ENCODE results near the gene ACVRL1. TPM values are rescaled to one million over a fixed set of nuclear protein-coding genes. Genes with fewer than 3 reads are reported as not detected.
A peak's percentile ranks its signal among the peaks of the same experiment; 100 is the strongest.

The ACVRL1 gene
- total and polyA plus RNA-seq, 5 donors = 18.7 to 38.8 (median 28.4) TPM

- no peaks in the 10 kb centered on the region for H3K9me3 ChIP-seq (ENCODE audit: control insufficient read depth, low read length)
- DNase-seq (no peak), ATAC-seq (no peak)
- H3K4me3 ChIP-seq (ENCODE audit: low read length) = peak overlapping the region; percentile 22
- peaks cover 15% of the 10 kb centered on the region for H3K4me1 ChIP-seq (ENCODE audit: control insufficient read depth, insufficient read depth, low read length)
- 41% methylated on average over 7 of the region's 7 CpGs for WGBS
- intact Hi-C loops (cut with DNase I) = no loop called here
- H3K27me3 ChIP-seq (ENCODE audit: control insufficient read depth, insufficient read depth) = no peaks in the 10 kb centered on the region
- no peak overlapping the region for H3K27ac ChIP-seq (ENCODE audit: low read length)
These were observed 47.5 kb downstream of the ACVRL1 start for GRCh38 chr12:51954561-51955361.

DNA sequence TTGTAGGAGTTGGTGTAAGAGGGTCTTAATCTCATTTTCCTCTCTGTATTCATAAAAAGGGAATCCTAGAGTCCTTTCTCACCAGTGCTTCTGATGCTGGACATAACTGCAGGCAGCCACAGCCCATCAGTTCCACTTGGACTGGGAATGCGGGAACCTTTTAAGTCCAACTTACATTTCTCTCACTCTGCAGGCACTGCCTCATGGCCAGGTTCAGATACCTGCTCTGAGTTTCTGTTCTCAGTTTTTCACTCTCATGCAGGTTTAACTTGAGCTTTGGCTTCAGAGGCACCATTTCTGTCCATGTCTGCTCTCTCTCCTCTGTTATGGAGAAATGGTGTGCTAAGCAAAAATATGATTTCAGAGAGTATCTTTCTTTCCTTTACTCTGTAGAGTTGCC is 48.4 kb downstream of the ACVRL1 start:
- H3K4me1 ChIP-seq (ENCODE audit: control insufficient read depth, insufficient read depth, low read length) = peaks cover 15% of the 10 kb centered on the region
- H3K27me3 ChIP-seq (ENCODE audit: control insufficient read depth, insufficient read depth) = no peaks in the 10 kb centered on the region

GRCh38 chr12:51958542-51958941 is 51.2 kb downstream of the ACVRL1 start:
- 97% methylated on average over 13 of the region's 13 CpGs for WGBS
- no peak for ATAC-seq
- peaks cover 13% of the 10 kb centered on the region for H3K4me1 ChIP-seq (ENCODE audit: control insufficient read depth, insufficient read depth, low read length)
- no peak for DNase-seq
- intact Hi-C loops (cut with DNase I) = no loop called here
- H3K9me3 ChIP-seq (ENCODE audit: control insufficient read depth, low read length) = no peaks in the 10 kb centered on the region
- H3K4me3 ChIP-seq (ENCODE audit: low read length) = no peak overlapping the region
- H3K27me3 ChIP-seq (ENCODE audit: control insufficient read depth, insufficient read depth) = no peaks in the 10 kb centered on the region
- no peak overlapping the region for H3K27ac ChIP-seq (ENCODE audit: low read length)

More for the DNA sequence above, 48.4 kb downstream of the ACVRL1 start:
- DNase-seq (no peak), ATAC-seq (no peak)
- Histone ChIP-seq H3K9me3 (ENCODE audit: control insufficient read depth, low read length) (no peaks in the 10 kb centered on the region), H3K27ac (ENCODE audit: low read length) (no peak overlapping the region), H3K4me3 (ENCODE audit: low read length) (no peak overlapping the region)
- WGBS = 88% methylated on average over 1 of the region's 1 CpG
- intact Hi-C loops (cut with DNase I) = no loop called here

GRCh38 chr12:51959211-51959610 is 51.9 kb downstream of the ACVRL1 start:
- no peaks in the 10 kb centered on the region for H3K27me3 ChIP-seq (ENCODE audit: control insufficient read depth, insufficient read depth)
- no peaks in the 10 kb centered on the region for H3K9me3 ChIP-seq (ENCODE audit: control insufficient read depth, low read length)
- ATAC-seq (peak in 1 of 2 donors; percentile 27), DNase-seq (no peak)
- no peak overlapping the region for H3K27ac ChIP-seq (ENCODE audit: low read length)
- intact Hi-C loops (cut with DNase I) = no loop called here
- no peak overlapping the region for H3K4me3 ChIP-seq (ENCODE audit: low read length)
- 51% methylated on average over 3 of the region's 3 CpGs for WGBS
- H3K4me1 ChIP-seq (ENCODE audit: control insufficient read depth, insufficient read depth, low read length) = peaks cover 11% of the 10 kb centered on the region

GRCh38 chr12:51959921-51960320 is 52.6 kb downstream of the ACVRL1 start:
- ATAC-seq = no peak
- intact Hi-C loops (cut with DNase I) = no loop called here
- DNase-seq = no peak
- Histone ChIP-seq H3K27ac (ENCODE audit: low read length) (no peak overlapping the region), H3K27me3 (ENCODE audit: control insufficient read depth, insufficient read depth) (no peaks in the 10 kb centered on the region), H3K9me3 (ENCODE audit: control insufficient read depth, low read length) (no peaks in the 10 kb centered on the region), H3K4me1 (ENCODE audit: control insufficient read depth, insufficient read depth, low read length) (peaks cover 9% of the 10 kb centered on the region), H3K4me3 (ENCODE audit: low read length) (no peak overlapping the region)
- WGBS = 97% methylated on average over 4 of the region's 4 CpGs

GRCh38 chr12:51960488-51960887 is 53.2 kb downstream of the ACVRL1 start:
- H3K27ac ChIP-seq (ENCODE audit: low read length) = no peak overlapping the region
- H3K27me3 ChIP-seq (ENCODE audit: control insufficient read depth, insufficient read depth) = no peaks in the 10 kb centered on the region
- DNase-seq (no peak), ATAC-seq (no peak)
- peaks cover 5% of the 10 kb centered on the region for H3K4me1 ChIP-seq (ENCODE audit: control insufficient read depth, insufficient read depth, low read length)
- no peak overlapping the region for H3K4me3 ChIP-seq (ENCODE audit: low read length)
- intact Hi-C loops (cut with DNase I) = no loop called here
- 87% methylated on average over 1 of the region's 1 CpG for WGBS
- H3K9me3 ChIP-seq (ENCODE audit: control insufficient read depth, low read length) = no peaks in the 10 kb centered on the region

- Histone ChIP-seq H3K27me3 (ENCODE audit: control insufficient read depth, insufficient read depth) (no peaks in the 10 kb centered on the region), H3K4me3 (ENCODE audit: low read length) (no peak overlapping the region), H3K4me1 (ENCODE audit: control insufficient read depth, insufficient read depth, low read length) (peaks cover 5% of the 10 kb centered on the region), H3K27ac (ENCODE audit: low read length) (no peak overlapping the region), H3K9me3 (ENCODE audit: control insufficient read depth, low read length) (no peaks in the 10 kb centered on the region)
- ATAC-seq (no peak), DNase-seq (no peak)
- WGBS = 96% methylated on average over 6 of the region's 6 CpGs
- intact Hi-C loops (cut with DNase I) = no loop called here
These were observed 53.6 kb downstream of the ACVRL1 start for GRCh38 chr12:51960890-51961289.

DNA sequence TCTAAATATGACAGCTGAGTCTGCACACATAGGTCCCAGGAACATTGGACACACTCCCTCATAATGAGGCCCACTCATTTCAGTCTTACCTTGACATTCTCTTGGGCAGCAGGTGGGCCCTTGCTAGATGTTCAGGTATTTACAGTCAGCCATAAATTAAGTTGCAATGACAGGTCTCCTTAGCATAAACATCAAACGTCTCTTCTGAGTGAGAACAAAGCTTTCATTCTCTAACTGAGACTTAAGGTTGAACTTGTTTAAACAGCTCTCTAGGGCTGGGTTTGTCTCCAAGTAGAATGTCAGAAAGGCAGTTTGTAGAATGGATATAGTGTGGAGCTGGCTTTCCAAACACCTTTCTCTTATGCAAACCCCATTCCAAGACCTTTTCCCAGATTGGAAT is 54.5 kb downstream of the ACVRL1 start:
- no peaks in the 10 kb centered on the region for H3K9me3 ChIP-seq (ENCODE audit: control insufficient read depth, low read length)
- ATAC-seq (no peak), DNase-seq (no peak)
- WGBS = 30% methylated on average over 1 of the region's 1 CpG
- H3K27me3 ChIP-seq (ENCODE audit: control insufficient read depth, insufficient read depth) = no peaks in the 10 kb centered on the region
- peaks cover 5% of the 10 kb centered on the region for H3K4me1 ChIP-seq (ENCODE audit: control insufficient read depth, insufficient read depth, low read length)
- H3K27ac ChIP-seq (ENCODE audit: low read length) = no peak overlapping the region
- intact Hi-C loops (cut with DNase I) = no loop called here
- no peak overlapping the region for H3K4me3 ChIP-seq (ENCODE audit: low read length)

- intact Hi-C loops (cut with DNase I) = no loop called here
- Histone ChIP-seq H3K27me3 (ENCODE audit: control insufficient read depth, insufficient read depth) (no peaks in the 10 kb centered on the region), H3K4me1 (ENCODE audit: control insufficient read depth, insufficient read depth, low read length) (peaks cover 5% of the 10 kb centered on the region), H3K27ac (ENCODE audit: low read length) (no peak overlapping the region), H3K9me3 (ENCODE audit: control insufficient read depth, low read length) (no peaks in the 10 kb centered on the region), H3K4me3 (ENCODE audit: low read length) (no peak overlapping the region)
- ATAC-seq (no peak), DNase-seq (no peak)
- WGBS = 53% methylated on average over 3 of the region's 3 CpGs
These were observed 55.4 kb downstream of the ACVRL1 start for GRCh38 chr12:51962737-51963136.

- Histone ChIP-seq H3K4me3 (ENCODE audit: low read length) (no peak overlapping the region), H3K27me3 (ENCODE audit: control insufficient read depth, insufficient read depth) (no peaks in the 10 kb centered on the region), H3K9me3 (ENCODE audit: control insufficient read depth, low read length) (no peaks in the 10 kb centered on the region), H3K4me1 (ENCODE audit: control insufficient read depth, insufficient read depth, low read length) (peaks cover 5% of the 10 kb centered on the region), H3K27ac (ENCODE audit: low read length) (no peak overlapping the region)
- intact Hi-C loops (cut with DNase I) = no loop called here
- WGBS = 97% methylated on average over 4 of the region's 4 CpGs
- DNase-seq (no peak), ATAC-seq (no peak)
These were observed 56.2 kb downstream of the ACVRL1 start for GRCh38 chr12:51963477-51963876.

- peaks cover 12% of the 10 kb centered on the region for H3K4me1 ChIP-seq (ENCODE audit: control insufficient read depth, insufficient read depth, low read length)
- H3K27me3 ChIP-seq (ENCODE audit: control insufficient read depth, insufficient read depth) = no peaks in the 10 kb centered on the region
- intact Hi-C loops (cut with DNase I) = no loop called here
- H3K9me3 ChIP-seq (ENCODE audit: control insufficient read depth, low read length) = no peaks in the 10 kb centered on the region
- H3K4me3 ChIP-seq (ENCODE audit: low read length) = no peak overlapping the region
- H3K27ac ChIP-seq (ENCODE audit: low read length) = no peak overlapping the region
- ATAC-seq = no peak
- no peak for DNase-seq
- WGBS = 98% methylated on average over 2 of the region's 2 CpGs
These were observed 62.3 kb downstream of the ACVRL1 start for GRCh38 chr12:51969643-51970042.
